Activated CD8-positive, alpha-beta T cell treated with anti-CD3 and anti-CD28 coated beads, Interleukin-2, amount 10 ng/mL, durations not matched to agents 7 days and 5 days (primary cell): ENCODE measurements around the gene WDR17. TPM values are rescaled to one million over a fixed set of nuclear protein-coding genes. Genes with fewer than 3 reads are reported as not detected.

Source experiments
- ATAC-seq: fragments of 150-1000 bp; cut with Tn5 transposase; one replicate; pipeline ENCODE4 v1.10.0; 2021; ENCODE audit warnings: moderate library complexity
- CTCF ChIA-PET: fragments of 350-600 bp; sonication (Branson Sonifier 250); formaldehyde crosslinking; loops from one replicate; lab custom pipeline; 2021; ENCODE audit warnings: antibody characterized with exemption; lab: Charles Lee
- POLR2A ChIA-PET: fragments of 350-600 bp; sonication (Branson Sonifier 250); formaldehyde crosslinking; loops from one replicate; lab custom pipeline; 2021; ENCODE audit warnings: antibody characterized with exemption; lab: Charles Lee
- DNase-seq: peaks from one replicate; pipeline ENCODE4 v3.0.0-alpha.2; 2020
- H3K27ac Mint-ChIP-seq: one replicate; pipeline ENCODE4 v1.8.0; 2021; ENCODE audit warnings: mild to moderate bottlenecking, mixed read lengths
- H3K27me3 Mint-ChIP-seq: one replicate; pipeline ENCODE4 v1.8.0; 2021; ENCODE audit warnings: low read depth, mixed read lengths
- H3K36me3 Mint-ChIP-seq: one replicate; pipeline ENCODE4 v1.8.0; 2021; ENCODE audit warnings: low read depth, mixed read lengths
- H3K4me1 Mint-ChIP-seq: one replicate; pipeline ENCODE4 v1.8.0; 2021; ENCODE audit warnings: low read depth, mixed read lengths
- H3K4me3 Mint-ChIP-seq: one replicate; pipeline ENCODE4 v1.8.0; 2021; ENCODE audit warnings: mild to moderate bottlenecking, mixed read lengths
- H3K9me3 Mint-ChIP-seq: one replicate; pipeline ENCODE4 v1.8.0; 2022; ENCODE audit warnings: mixed read lengths; ENCODE audit not compliant: insufficient read depth
- total RNA-seq, 2 experiments: library from RNA; stranded (reverse); gene quantifications; one replicate each; pipeline ENCODE4 v1.2.3, GENCODE V29; 2021

Gene WDR17
- total RNA-seq, 2 experiments from 2014 or later: 0.34 to 0.37 TPM

- Mint-ChIP-seq H3K4me1 (no peaks in the 10 kb centered on the region), H3K27ac (no peak overlapping the region), H3K36me3 (no peaks in the 10 kb centered on the region), H3K27me3 (peaks cover 6% of the 10 kb centered on the region), H3K9me3 (no peaks in the 10 kb centered on the region), H3K4me3 (no peak overlapping the region)
- ChIA-PET POLR2A (no interaction called here), CTCF (no interaction called here)
- ATAC-seq (no peak), DNase-seq (no peak)
Observed at GRCh38 chr4:176226736-176227135, 161.1 kb downstream of the WDR17 start.

GRCh38 chr4:176229645-176230044, 164.0 kb downstream of the WDR17 start:
- CTCF ChIA-PET: no interaction called here
- Mint-ChIP-seq H3K9me3 (no peaks in the 10 kb centered on the region), H3K36me3 (no peaks in the 10 kb centered on the region), H3K4me1 (no peaks in the 10 kb centered on the region), H3K4me3 (no peak overlapping the region), H3K27ac (no peak overlapping the region), H3K27me3 (peaks cover 6% of the 10 kb centered on the region)
- POLR2A ChIA-PET: no interaction called here
- DNase-seq: no peak
- ATAC-seq: no peak

Other genes starting within 250 kb of the WDR17 start
- gene SPATA4, start 129.7 kb downstream of the WDR17 start, total RNA-seq: not detected
- gene ASB5, start 203.4 kb downstream of the WDR17 start, total RNA-seq: not detected